ENCODE measurements around the gene ACBD3. TPM values are rescaled to one million over a fixed set of nuclear protein-coding genes. Genes with fewer than 3 reads are reported as not detected.

Gene ACBD3
- 43.3 and 46.5 TPM in 2 replicates for total RNA-seq (2014; rRNA removed; shearing (Covaris generic))
- 17.1 and 19.1 TPM in 2 replicates for polyA plus RNA-seq (2015; cell fraction: cytosol; rRNA removed)
- 11.8 and 12.5 TPM in 2 replicates for polyA plus RNA-seq (2015; cell fraction: nucleus; rRNA removed)

DNA sequence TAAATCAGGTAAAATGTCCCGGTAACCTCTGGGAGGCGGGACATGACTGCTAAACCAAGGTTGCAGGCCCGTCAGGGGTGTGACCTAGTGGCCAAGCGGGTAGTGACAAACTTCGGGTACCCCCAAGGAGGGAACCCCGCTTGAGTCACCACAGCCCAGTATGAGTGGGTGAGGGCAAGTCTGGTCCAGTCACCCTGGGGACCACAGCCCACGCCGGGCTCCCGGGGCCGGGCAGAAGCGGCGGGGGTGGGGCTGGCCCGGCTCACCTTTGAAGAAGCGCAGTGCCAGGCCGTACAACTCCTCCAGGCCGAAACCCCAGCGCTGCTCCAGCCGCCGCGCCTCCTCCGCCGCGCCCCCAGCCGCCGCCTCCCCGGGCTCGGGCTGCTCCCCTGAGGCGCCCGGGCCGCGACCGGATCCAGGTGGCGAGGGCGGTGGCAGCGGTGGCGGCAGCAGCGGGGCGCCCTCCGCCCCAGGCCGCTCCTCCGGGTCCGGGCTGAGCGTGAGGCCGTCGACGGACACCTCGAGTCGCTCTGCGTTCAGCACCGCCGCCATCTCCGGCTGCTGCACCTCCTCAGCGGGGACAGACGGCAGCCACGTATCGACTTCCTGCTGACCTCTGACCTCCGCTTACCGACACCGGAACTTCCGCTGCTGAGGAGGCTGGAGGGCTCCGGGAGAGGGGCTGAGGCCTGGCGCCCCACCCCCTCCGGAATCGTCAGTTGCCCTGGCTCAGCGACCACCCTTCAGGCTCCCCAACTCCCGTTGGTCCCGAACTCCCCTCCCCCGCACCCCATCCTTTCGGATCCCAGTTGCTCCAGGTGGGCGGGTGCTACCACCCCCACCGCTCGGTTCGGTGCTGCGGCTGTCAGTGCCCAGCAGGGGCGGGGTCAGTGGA lies at the start of gene ACBD3:
ACBD3 (minus strand) TSS at position 618 of the 895 bp plus-strand sequence; CDS start at position 552, 66 bp downstream.
- peak; percentile 89 for DNase-seq (ENCODE audit: low read depth, low spot score)
- in situ Hi-C loops (cut with HindIII; ENCODE audit: low pct_unique_long_range_greater_than_20kb, low sequenced_read_pairs), result no loop called here

DNA sequence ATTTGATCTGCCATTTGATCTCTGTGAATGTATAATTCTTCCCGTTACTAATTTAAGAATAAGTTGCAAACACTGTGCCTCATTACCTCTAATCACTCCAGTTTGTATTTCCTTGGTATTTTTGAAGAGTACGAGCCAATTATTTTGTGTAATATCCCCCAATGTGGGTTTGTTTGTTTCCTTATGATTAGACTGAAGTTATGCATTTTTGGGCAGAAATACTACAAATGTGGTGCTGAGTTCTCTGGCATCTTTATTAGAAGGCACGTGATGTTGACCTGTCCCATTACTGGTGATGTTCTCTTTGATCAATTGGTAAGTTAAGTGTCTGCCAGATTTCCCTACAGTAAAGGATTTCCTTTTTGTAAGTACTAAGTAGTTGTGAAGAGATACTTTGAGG lies 47.3 kb upstream of the ACBD3 start:
- DNase-seq (ENCODE audit: low read depth, low spot score), result no peak
- in situ Hi-C loops (cut with HindIII; ENCODE audit: low pct_unique_long_range_greater_than_20kb, low sequenced_read_pairs), result no loop called here

- no peak for DNase-seq (ENCODE audit: low read depth, low spot score)
- in situ Hi-C loops (cut with HindIII; ENCODE audit: low pct_unique_long_range_greater_than_20kb, low sequenced_read_pairs), result no loop called here
Observed at GRCh38 chr1:226233293-226233692, 46.8 kb upstream of the ACBD3 start.

- in situ Hi-C loops (cut with HindIII; ENCODE audit: low pct_unique_long_range_greater_than_20kb, low sequenced_read_pairs), result no loop called here
- no peak for DNase-seq (ENCODE audit: low read depth, low spot score)
Observed at GRCh38 chr1:226226601-226227000, 40.1 kb upstream of the ACBD3 start.

GRCh38 chr1:226223786-226224244 lies 37.3 kb upstream of the ACBD3 start:
- DNase-seq (ENCODE audit: low read depth, low spot score), result no peak

GRCh38 chr1:226223157-226223785 lies 36.7 kb upstream of the ACBD3 start, which contains the start of gene MIXL1:
TSS of gene MIXL1 (plus strand) at chr1:226223664. CDS start at chr1:226223682, 18 bp downstream.
- in situ Hi-C loops (cut with HindIII; ENCODE audit: low pct_unique_long_range_greater_than_20kb, low sequenced_read_pairs), result no loop called here
- DNase-seq (ENCODE audit: low read depth, low spot score), result no peak

More at GRCh38 chr1:226223786-226224244, 37.3 kb upstream of the ACBD3 start:
- in situ Hi-C loops (cut with HindIII; ENCODE audit: low pct_unique_long_range_greater_than_20kb, low sequenced_read_pairs), result no loop called here

DNA sequence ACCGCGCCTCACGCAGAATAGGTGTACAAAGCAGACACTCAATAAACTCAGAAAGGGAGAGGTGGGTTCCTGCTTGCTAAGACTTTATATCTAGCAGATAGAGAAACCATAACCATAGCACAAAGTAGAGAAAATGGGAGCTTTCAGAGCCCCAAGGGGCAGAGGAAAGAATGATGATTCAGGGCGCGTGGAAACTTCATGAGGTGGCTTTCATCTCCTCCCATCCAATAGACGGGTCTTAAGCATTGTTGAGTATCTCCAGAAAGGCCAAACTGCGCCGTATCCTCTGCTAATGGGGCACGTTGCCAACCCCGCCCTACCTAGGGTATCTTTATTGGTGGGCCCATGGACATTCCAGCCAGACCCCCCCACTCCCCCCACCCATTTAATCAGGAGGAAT lies 36.1 kb upstream of the ACBD3 start:
- in situ Hi-C loops (cut with HindIII; ENCODE audit: low pct_unique_long_range_greater_than_20kb, low sequenced_read_pairs), result no loop called here
- DNase-seq (ENCODE audit: low read depth, low spot score), result no peak

DNA sequence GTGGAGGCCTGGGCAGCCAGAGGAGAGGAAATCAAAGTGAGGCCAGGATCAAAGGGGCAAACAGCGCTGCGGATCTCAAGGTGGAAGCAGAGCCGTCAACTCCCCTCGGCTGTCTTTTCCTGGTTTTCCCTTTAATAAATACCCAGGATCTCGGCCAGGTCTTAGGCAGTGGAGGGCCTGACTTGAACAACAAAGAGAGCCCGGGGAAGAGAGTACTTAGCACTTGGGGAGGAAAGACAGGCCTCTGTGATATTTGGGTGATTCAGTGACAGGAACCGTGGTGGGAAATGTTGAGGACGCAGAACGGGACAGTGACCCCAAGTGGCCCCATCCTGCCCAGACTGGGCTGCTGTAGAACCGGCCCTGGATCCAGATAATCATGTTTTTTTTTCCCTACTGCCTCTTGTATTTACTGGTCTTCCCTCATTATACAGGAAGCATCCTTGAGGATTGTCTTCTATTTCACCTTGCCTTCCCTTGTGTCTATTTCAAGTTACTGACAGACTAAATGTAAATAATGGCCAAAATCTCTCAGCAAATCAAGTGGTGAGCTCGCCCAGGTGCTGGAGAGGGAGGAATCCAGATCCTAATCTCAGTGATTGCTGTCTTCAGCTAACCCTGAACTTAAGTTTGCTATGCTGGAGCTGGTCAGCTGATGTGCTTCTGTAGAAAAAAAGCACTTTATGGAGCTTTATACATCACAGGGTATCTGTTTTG lies 34.1 kb upstream of the ACBD3 start:
- in situ Hi-C loops (cut with HindIII; ENCODE audit: low pct_unique_long_range_greater_than_20kb, low sequenced_read_pairs), result no loop called here
- DNase-seq (ENCODE audit: low read depth, low spot score), result no peak

GRCh38 chr1:226217273-226217672 lies 30.7 kb upstream of the ACBD3 start:
- DNase-seq (ENCODE audit: low read depth, low spot score), result no peak
- in situ Hi-C loops (cut with HindIII; ENCODE audit: low pct_unique_long_range_greater_than_20kb, low sequenced_read_pairs), result no loop called here

DNA sequence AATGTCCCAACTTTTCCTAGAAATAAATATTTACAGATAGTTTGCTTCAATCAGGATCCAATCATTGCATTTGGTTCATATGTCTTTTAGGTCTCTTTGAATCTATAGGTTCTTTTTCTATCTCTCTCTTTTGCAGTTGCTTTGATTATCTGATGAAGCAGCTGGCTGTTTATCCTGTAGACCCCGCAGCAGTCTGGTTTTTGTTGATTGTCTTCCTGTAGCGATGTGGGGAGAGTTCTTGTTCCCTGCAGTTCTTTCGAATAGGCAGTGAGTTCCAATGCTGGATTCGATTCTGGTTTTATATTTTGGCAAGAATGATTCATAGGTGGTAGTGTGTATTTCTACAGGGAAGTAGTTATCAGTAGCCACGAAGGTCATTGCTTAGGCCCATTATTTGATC lies 29.5 kb upstream of the ACBD3 start:
- no peak for DNase-seq (ENCODE audit: low read depth, low spot score)
- in situ Hi-C loops (cut with HindIII; ENCODE audit: low pct_unique_long_range_greater_than_20kb, low sequenced_read_pairs), result no loop called here

DNA sequence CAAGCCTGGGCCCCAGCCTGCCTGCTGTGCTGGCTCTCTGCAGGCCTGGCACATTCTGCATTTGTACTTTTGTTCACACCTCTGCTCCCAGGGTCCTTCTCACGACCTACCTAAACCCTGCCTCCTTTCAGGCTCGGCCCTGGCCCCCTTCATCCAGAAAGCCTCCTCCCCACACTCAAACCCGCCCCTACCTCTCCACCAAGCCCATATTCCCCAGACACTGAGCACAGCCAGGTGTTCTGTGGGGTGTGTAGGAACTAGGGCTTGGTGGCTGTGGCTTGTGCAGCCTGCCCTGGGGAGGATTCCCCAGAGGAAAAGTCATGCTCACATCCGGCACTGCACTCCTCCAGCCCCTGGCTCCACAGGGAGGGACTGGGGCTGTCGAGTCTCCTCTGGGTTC lies 28.7 kb upstream of the ACBD3 start:
- in situ Hi-C loops (cut with HindIII; ENCODE audit: low pct_unique_long_range_greater_than_20kb, low sequenced_read_pairs), result no loop called here
- no peak for DNase-seq (ENCODE audit: low read depth, low spot score)

- DNase-seq (ENCODE audit: low read depth, low spot score), result no peak
- in situ Hi-C loops (cut with HindIII; ENCODE audit: low pct_unique_long_range_greater_than_20kb, low sequenced_read_pairs), result no loop called here
Observed at GRCh38 chr1:226212545-226212944, 26.0 kb upstream of the ACBD3 start.

DNA sequence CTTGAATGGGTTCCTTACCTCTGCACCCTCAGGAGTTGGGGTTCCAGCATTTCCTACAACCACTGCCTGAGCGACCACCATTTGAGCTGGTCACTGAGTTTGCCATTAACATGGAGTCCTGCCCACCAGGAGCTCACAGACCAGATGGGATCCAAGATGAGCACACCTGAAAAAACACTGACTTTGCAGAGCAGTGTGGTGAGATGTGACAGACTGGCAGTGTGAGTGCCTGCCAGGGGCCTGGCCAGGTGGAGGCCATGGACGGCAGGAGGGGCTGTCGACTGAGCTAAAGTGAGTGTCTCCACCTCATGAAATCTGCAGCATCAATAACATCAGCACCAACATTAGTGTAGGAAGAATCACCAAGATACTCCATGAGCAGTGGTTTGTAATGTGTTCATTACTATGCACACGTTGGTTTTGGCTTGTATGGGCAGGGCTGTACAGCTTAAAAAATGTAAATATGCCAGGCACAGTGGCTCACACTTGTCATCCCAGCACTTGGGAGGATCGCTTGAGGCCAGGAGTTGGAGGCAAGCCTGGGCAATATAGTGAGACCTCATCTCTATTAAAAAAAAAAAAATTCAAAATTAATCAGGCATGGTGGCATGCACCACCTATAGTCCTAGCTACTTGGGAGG lies 24.8 kb upstream of the ACBD3 start:
- in situ Hi-C loops (cut with HindIII; ENCODE audit: low pct_unique_long_range_greater_than_20kb, low sequenced_read_pairs), result no loop called here

GRCh38 chr1:226210571-226211176 lies 24.1 kb upstream of the ACBD3 start:
- in situ Hi-C loops (cut with HindIII; ENCODE audit: low pct_unique_long_range_greater_than_20kb, low sequenced_read_pairs), result no loop called here

More for the DNA sequence above, 24.8 kb upstream of the ACBD3 start:
- no peak for DNase-seq (ENCODE audit: low read depth, low spot score)

GRCh38 chr1:226209307-226210059 lies 22.9 kb upstream of the ACBD3 start:
- DNase-seq (ENCODE audit: low read depth, low spot score), result no peak
- in situ Hi-C loops (cut with HindIII; ENCODE audit: low pct_unique_long_range_greater_than_20kb, low sequenced_read_pairs), result no loop called here

More at GRCh38 chr1:226210571-226211176, 24.1 kb upstream of the ACBD3 start:
- DNase-seq (ENCODE audit: low read depth, low spot score), result no peak

GRCh38 chr1:226207048-226207447 lies 20.5 kb upstream of the ACBD3 start:
- DNase-seq (ENCODE audit: low read depth, low spot score), result no peak
- in situ Hi-C loops (cut with HindIII; ENCODE audit: low pct_unique_long_range_greater_than_20kb, low sequenced_read_pairs), result no loop called here

All from SK-MEL-5 (cell line).